SK-N-SH (cell line): ENCODE data around the gene DCANP1.

Source experiments
- SIN3A ChIP-seq: IDR thresholded peaks from 2 replicates; pipeline ENCODE4 v1.6.1; 2012; ENCODE audit warnings: low read depth, mild to moderate bottlenecking, low read length, moderate library complexity, borderline replicate concordance
- YY1 ChIP-seq: IDR thresholded peaks from 2 replicates; pipeline ENCODE4 v1.4.0; 2012; ENCODE audit warnings: low read depth, mild to moderate bottlenecking
- TF ChIP-seq, protein P1 (sequence below): IDR thresholded peaks from 2 replicates; pipeline ENCODE4 v1.6.1; 2012; ENCODE audit warnings: mild to moderate bottlenecking, low read depth, low read length, moderate library complexity
- TF ChIP-seq, protein P2 (sequence below): fragments of 200-600 bp; sonication (generic); IDR thresholded peaks from 2 replicates; pipeline ENCODE4 v1.6.1; 2017; ENCODE audit warnings: antibody characterized with exemption, mild to moderate bottlenecking, moderate library complexity

DNA sequence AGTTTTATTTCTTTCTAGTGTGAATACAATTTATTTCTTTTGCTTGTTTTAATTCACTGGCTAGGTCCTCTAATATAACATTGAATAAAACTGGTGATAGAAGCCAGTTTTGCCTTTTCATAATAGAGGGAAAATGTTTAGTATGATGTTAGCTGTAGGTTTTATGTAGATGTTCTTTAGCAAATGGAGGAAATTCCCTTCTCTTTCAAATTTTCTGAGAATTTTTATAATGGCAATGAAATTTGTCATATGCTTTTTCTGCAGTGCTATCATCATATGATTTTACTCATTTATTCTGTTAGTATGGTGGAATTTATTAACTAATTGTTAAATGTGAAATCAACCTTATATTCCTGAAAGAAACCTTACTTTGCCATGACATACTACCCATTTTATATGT lies 30.1 kb downstream of the DCANP1 start:
- TF ChIP-seq, protein P1, sequence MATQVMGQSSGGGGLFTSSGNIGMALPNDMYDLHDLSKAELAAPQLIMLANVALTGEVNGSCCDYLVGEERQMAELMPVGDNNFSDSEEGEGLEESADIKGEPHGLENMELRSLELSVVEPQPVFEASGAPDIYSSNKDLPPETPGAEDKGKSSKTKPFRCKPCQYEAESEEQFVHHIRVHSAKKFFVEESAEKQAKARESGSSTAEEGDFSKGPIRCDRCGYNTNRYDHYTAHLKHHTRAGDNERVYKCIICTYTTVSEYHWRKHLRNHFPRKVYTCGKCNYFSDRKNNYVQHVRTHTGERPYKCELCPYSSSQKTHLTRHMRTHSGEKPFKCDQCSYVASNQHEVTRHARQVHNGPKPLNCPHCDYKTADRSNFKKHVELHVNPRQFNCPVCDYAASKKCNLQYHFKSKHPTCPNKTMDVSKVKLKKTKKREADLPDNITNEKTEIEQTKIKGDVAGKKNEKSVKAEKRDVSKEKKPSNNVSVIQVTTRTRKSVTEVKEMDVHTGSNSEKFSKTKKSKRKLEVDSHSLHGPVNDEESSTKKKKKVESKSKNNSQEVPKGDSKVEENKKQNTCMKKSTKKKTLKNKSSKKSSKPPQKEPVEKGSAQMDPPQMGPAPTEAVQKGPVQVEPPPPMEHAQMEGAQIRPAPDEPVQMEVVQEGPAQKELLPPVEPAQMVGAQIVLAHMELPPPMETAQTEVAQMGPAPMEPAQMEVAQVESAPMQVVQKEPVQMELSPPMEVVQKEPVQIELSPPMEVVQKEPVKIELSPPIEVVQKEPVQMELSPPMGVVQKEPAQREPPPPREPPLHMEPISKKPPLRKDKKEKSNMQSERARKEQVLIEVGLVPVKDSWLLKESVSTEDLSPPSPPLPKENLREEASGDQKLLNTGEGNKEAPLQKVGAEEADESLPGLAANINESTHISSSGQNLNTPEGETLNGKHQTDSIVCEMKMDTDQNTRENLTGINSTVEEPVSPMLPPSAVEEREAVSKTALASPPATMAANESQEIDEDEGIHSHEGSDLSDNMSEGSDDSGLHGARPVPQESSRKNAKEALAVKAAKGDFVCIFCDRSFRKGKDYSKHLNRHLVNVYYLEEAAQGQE = no peak
- TF ChIP-seq, protein P2, sequence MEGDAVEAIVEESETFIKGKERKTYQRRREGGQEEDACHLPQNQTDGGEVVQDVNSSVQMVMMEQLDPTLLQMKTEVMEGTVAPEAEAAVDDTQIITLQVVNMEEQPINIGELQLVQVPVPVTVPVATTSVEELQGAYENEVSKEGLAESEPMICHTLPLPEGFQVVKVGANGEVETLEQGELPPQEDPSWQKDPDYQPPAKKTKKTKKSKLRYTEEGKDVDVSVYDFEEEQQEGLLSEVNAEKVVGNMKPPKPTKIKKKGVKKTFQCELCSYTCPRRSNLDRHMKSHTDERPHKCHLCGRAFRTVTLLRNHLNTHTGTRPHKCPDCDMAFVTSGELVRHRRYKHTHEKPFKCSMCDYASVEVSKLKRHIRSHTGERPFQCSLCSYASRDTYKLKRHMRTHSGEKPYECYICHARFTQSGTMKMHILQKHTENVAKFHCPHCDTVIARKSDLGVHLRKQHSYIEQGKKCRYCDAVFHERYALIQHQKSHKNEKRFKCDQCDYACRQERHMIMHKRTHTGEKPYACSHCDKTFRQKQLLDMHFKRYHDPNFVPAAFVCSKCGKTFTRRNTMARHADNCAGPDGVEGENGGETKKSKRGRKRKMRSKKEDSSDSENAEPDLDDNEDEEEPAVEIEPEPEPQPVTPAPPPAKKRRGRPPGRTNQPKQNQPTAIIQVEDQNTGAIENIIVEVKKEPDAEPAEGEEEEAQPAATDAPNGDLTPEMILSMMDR = no peak
- TF ChIP-seq SIN3A (no peak), YY1 (no peak)
